Glomerular endothelial cell (primary cell): Measurements from ENCODE around the gene IGF2R. TPM values are rescaled to one million over a fixed set of nuclear protein-coding genes. Genes with fewer than 3 reads are reported as not detected.
"Not testable (repeated sequence)": the region's sequence is repeated elsewhere in the genome, so short reads cannot be mapped to it uniquely, and the experiment has no call there.

Experiments used
- DNase-seq: peaks from one replicate; pipeline ENCODE4 v3.0.0-alpha.2; 2011; ENCODE audit warnings: low read depth, low spot score; ENCODE audit errors: extremely low read depth
- total RNA-seq: library from RNA; depleted of rRNA; stranded (reverse); fragments of >200 nt; gene quantifications from 2 replicates; pipeline ENCODE4 v1.2.3, GENCODE V29; 2015

IGF2R gene
- total RNA-seq, 1 donor from 2014 or later = 191 TPM

DNA sequence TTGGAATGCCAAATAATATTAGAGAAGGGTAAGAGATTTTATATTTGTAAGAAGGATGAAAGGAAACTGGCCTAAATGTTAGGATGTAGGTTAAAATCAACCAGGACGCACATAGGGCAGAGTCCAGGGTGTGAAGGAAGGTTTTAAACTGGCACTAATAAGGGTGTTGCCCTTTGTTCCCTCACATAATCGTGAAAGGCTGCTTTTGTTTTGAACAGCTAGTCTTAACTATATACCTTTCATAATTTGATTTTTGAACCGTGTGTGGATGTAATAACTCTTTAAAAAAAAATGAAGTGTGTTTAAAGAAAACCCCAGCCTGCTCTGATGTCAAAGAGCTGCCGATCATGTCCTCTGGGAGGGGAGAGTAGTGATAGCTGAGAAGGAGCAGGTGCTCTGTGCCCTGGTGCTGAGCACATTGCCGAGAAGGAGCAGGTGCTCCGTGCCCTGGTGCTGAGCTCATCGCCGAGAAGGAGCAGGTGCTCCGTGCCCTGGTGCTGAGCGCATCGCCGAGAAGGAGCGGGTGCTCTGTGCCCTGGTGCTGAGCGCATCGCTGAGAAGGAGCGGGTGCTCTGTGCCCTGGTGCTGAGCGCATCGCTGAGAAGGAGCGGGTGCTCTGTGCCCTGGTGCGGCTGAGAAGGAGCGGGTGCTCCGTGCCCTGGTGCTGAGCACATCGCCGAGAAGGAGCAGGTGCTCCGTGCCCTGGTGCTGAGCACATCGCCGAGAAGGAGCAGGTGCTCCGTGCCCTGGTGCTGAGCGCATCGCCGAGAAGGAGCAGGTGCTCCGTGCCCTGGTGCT lies 121.8 kb downstream of the IGF2R start:
- DNase-seq = not testable (repeated sequence)

DNA sequence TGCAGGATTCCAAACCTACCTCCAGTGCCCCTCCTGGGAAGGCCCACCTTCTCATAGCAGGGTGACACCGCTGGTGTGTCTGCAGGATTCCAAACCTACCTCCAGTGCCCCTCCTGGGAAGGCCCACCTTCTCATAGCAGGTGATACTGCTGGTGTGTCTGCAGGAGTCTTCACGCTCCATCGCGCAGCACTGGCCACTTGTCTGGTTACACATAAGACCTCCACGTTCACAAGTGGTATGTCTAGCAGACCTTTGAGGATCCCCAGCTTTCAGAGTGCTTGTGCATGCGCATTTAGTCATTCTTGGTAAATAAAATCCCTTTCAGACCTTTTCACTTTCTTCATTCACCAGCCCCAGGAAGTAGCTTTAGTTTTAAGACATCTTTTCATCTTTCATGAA lies 123.3 kb downstream of the IGF2R start:
- DNase-seq = not testable (repeated sequence)

DNA sequence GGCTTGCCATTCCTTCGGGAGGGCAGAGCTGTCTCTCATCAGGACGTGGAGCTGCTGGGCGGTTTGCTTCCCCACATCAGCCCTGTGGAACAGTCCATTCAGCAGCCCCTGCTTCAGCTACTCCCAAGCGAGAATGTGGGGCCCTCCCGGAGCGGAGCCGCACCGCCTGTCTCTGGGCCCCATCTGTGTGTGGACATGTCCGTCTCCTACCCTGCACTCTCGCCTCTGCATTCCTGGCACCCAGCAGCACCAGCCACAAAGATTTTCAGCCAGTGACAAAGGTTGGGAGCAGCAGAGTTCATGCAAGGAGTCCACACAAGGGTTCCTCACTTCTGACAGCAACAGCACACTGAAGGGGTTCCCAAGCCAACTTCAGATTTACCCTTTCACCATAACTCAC lies 123.7 kb downstream of the IGF2R start:
- DNase-seq = no peak

DNA sequence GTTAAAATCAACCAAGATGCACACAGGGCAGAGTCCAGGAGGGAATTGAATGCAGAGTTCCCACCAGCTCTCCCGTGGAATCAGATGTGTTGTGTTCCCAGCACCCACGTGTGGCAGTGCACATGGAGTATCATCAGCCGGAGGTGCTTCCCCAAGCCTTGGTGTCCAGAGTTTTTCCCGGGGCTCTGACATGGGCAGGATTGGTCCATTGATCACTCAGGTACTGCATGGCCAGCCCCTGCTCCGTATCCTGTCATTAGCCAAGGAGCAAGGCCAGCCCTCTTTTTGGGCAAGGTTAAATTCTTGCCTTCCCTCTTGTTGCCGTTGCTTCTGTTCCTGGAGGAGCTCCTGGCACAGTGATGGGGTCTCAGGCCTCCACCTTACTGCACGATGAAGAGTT lies 124.2 kb downstream of the IGF2R start:
- no peak for DNase-seq

DNA sequence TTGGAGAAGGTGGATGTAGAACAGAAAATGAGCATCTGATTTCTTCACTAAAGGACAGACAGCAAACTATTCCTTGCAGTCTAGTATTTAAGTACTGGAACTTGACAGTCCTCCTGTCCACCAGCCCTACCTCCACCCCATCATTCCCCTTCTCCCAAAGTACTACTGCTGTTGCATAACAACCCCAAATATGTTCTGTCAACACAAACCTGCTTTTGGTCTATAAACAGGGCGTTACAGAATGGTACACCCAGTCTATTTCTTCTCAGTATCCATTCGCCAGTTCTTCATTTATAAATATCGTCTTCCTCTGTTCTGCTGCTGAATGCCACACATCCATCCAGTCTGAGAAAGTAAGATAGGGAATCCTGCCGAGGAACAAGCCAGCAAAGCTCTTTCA lies 125.1 kb downstream of the IGF2R start:
- no peak for DNase-seq

DNA sequence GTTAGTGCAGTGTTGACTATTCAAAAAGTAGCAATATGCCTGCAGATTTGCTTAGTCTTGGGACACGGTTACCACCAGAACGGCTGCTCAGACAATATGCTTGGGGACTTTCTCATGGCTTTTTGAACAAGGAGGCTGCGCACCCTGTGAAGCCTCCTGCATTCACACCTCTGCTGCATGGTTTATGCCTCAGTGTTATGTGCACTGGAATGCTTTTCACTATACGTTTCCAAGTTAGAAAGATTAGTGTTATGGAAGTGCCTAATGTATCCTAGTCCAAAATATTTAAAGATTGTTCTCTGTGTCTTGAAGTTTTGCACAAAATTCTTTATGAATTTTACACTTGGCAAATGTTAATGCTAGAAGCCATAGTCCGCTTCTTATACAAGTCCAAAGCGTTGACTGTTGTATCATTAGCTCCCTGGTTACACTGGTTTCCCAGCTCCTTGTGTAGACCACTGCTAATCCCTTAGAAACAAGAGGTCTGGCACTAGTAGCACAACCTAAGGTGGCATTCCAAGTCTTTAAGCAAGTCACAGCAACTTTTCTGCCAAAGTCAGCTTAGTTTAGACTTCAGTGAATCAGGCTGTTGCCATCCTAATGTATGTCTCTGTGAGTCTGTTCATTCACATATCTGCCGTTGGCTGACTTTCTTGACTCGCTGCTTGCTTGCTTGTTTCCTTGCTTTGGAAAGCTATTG lies 126.4 kb downstream of the IGF2R start:
- DNase-seq = no peak

DNA sequence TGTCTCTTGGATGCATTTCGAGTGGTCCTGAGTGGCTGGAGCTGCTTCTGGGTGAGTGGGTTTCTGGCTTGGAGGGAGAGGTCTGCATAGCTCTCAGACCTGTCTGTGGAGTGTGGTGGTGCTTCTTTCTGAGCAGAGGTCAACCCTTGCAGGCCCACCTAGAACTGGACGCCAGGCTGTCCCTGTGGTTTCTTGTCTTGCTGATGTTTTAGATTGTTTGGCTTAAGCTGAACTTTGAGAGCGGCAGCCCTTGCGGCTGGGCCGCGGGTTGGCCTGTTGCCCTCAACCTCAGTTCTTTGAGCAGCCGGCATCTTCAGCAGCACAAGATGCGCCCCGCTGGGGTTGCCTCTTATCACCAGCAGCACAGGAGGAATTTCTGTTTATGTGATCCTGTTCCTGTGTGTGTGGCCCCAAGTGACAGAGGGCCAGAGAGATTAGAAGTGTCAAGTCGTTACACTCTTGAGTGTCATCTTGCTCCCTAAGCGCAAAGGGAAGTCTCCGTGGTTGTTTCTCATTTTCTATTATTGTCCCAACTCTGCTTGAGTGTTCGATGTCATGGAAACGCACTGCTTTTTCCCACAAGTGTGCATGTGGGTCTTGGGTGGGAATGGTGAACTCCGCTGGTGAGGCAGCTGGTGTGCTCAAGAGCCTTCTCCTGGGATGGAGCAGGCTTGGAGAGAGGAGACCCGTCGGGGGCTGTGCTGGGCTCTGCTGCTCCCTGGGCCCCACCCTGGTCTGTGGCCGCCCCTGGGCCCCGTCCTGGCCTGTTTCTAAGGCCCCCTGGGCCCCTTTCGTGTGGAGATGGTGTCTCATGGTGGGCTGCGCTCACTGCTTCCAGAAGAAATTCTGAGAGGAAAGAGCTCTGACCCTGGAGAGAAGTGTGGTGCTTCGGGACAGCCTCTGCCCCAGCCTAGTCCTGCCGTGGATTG lies 132.7 kb downstream of the IGF2R start:
- no peak for DNase-seq

DNA sequence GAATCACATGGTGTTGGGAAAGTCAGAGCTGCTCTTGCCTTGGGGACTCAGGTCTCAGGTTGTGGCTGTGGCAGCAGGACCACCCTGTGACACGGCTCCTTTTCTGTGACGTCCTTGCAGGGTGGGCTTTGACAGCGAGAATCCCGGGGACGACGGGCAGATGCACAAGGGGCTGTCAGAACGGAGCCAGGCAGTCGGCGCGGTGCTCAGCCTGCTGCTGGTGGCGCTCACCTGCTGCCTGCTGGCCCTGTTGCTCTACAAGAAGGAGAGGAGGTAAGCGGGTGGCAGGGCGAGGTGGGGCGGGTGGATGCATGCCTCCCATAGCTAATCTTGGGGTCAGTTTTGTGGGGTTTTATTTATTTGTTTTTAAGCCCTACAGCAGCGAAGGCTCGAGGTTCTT lies 133.5 kb downstream of the IGF2R start:
- DNase-seq = no peak

DNA sequence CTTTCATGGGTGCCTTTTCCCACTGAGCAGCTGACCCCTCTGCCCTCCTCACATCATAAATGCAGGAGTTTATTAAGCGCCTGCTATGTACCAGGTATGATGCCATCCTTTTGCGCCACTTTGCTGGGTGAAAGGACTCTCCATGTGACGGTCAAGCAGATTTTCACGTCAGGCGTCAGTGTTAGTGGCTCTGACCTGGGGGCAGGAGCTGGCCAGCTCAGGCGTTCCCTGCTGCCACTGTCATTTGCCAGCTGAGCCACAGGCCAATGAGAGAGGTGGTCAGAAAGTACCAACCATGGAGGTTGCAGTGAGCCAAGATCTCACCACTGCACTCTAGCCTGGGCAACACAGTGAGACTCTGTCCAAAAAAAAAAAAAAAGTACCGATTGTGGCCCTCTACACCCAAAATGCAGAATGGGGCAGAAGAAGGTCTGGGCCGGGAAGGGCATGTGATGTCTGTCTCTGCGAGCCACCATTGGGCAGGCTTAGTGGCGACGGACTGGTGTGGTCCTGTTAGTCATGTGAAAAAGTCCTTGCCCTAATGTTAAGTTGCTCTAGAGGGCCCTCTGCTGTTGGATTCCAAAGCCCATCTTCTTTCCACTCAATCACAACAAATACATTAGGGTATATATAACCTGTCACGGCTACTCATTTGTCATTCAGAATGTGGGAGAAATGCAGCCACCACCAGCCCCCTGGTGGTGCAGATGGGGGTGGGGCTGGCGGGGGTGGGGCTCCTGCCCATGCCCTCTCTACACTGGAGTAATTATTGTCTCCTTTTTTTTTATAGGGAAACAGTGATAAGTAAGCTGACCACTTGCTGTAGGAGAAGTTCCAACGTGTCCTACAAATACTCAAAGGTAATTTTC lies 134.3 kb downstream of the IGF2R start:
- no peak for DNase-seq

DNA sequence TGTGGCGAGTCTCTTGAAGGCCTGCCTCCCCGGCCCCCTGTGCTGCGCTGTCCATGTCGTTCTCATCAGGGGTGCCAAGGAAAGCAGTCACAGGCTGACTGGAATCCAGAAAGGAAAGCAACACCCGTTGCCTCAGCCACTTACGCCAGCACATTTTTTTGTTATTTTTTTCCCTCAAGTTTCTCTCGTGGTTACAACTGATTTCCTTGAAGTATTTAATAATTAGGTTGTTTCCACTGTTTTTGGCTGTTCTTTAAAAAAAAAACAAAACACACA lies 134.9 kb downstream of the IGF2R start:
- no peak for DNase-seq

DNA sequence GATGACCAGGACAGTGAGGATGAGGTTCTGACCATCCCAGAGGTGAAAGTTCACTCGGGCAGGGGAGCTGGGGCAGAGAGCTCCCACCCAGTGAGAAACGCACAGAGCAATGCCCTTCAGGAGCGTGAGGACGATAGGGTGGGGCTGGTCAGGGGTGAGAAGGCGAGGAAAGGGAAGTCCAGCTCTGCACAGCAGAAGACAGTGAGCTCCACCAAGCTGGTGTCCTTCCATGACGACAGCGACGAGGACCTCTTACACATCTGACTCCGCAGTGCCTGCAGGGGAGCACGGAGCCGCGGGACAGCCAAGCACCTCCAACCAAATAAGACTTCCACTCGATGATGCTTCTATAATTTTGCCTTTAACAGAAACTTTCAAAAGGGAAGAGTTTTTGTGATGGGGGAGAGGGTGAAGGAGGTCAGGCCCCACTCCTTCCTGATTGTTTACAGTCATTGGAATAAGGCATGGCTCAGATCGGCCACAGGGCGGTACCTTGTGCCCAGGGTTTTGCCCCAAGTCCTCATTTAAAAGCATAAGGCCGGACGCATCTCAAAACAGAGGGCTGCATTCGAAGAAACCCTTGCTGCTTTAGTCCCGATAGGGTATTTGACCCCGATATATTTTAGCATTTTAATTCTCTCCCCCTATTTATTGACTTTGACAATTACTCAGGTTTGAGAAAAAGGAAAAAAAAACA lies 136.1 kb downstream of the IGF2R start:
- no peak for DNase-seq

DNA sequence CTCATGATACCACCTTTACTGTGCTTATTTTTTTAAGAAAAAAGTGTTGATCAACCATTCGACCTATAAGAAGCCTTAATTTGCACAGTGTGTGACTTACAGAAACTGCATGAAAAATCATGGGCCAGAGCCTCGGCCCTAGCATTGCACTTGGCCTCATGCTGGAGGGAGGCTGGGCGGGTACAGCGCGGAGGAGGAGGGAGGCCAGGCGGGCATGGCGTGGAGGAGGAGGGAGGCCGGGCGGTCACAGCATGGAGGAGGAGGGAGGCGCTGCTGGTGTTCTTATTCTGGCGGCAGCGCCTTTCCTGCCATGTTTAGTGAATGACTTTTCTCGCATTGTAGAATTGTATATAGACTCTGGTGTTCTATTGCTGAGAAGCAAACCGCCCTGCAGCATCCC lies 137.1 kb downstream of the IGF2R start:
- DNase-seq = no peak

DNA sequence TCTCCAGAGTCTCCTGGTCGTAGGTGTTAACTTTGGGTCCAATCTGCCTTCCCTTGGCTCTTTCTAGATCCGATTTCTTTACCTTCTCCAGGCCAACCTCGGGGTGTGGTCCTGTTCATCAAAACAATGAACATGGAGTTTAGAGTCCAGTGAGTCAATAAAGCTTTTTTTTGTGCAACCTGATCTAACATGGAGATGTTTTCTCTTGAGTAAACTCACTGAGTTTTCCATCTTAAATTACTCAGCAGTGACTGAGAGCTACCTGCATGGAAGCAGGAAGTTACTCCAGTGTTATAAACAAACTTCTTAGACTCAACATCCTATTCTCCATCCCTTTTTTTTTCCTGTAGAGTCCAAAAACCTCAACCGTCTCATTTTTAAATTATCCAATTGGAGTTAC lies 137.8 kb downstream of the IGF2R start:
- no peak for DNase-seq

DNA sequence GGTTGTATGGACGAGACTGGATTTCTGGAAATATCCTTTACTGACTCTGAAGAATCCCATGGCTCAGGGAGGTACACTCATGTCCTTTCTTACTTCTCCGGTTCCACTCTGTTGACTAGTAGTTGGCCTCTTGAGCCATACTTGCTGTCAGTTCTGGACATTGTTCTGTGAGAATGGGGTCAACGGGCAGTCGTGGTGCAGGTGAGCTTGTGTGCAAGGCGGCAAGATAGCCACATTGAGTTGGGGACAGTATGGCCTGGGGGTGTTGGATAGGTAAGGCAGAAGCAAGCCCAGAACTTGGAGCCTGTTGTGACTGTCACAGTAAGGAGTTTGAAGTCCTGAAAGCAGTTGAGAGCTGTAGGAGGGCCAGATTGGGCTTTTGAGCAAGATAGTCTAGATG lies 139.2 kb downstream of the IGF2R start:
- no peak for DNase-seq

DNA sequence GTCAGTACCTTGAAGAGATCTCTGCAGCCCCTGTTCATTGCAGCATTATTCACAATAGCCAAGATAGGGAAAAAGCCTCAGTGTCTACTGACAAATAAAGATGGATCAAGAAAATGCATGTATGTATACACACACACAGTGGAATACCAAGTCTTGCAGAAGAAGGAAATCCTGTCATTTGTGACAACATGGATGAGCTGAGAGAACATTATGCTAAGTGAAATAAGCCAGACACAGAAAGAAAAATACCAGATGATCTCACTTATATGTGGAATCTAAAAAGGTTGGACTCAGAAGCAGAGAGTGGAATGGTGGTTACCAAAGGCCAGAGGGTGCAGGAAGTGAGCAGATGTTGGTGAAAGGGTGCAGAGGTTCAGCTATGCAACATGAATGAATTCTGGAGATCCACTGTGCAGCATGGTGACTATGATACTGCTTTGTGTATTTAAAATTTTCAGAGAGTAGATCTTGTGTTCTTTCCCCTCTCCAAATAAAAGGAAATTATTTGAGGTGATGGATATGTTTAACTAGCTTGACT lies 141.8 kb downstream of the IGF2R start:
- DNase-seq = no peak

DNA sequence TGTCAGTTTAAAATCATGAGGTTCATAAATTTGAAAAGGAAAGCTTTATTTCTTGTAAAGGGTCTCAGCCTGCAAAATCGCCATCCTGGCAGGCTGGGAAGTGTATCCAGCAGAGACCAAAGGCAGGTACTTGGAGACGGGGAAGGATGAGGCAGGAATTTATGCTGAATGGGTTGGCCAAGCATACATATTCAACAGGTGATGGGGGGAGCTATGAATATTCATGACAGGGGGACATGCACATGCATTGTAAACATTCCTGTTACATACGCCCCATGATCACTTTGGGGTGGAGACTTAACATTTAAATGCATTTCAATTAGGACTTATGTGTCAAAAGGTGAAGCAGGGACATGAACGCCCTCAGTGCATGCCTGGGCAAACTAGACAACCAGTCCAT lies 142.9 kb downstream of the IGF2R start:
- DNase-seq = no peak

DNA sequence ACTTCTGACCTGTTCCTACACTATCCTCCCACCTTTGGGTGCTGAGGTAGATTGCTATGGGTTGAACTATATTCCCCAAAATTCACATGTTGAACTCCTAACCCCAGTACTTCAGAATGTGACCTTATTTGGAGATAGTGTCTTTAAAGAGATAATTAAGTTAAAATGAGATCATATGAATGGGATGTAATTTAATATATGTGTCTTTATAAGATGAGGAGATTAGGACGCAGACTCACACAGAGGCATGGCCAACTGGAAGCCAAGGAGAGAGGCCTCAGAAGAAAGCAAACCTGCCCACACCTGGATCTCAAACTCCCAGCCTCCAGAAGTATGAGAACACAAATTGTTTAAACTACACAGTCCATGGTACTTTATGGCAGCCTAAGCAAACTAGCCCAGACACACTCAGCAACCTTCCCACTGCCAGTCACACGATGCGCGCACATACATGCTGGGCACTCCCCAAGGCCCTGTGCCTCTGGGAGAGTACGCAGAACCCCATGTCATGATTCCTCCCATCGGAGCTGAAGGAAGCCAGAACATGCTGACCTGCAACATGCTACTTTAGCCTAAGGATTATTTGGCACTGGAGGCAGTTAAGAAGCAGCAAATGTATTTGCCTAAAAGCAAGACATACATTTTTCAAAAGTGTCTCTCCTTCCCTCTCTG lies 143.9 kb downstream of the IGF2R start:
- DNase-seq = no peak

DNA sequence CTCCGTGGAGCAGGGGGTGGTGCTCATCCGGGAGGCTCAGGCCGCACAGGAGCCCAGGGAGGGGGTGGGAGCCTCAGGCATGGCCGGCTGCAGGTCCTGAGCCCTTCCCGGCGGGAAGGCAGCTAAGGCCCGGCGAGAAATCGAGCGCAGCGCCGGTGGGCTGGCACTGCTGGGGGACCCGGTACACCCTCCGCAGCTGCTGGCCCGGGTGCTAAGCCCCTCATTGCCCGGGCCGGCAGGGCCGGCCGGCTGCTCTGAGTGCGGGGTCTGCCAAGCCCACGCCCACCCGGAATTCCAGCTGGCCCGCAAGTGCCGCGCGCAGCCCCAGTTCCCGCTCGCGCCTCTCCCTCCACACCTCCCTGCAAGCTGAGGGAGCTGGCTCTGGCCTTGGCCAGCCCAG lies 145.7 kb downstream of the IGF2R start:
- DNase-seq = not testable (repeated sequence)

DNA sequence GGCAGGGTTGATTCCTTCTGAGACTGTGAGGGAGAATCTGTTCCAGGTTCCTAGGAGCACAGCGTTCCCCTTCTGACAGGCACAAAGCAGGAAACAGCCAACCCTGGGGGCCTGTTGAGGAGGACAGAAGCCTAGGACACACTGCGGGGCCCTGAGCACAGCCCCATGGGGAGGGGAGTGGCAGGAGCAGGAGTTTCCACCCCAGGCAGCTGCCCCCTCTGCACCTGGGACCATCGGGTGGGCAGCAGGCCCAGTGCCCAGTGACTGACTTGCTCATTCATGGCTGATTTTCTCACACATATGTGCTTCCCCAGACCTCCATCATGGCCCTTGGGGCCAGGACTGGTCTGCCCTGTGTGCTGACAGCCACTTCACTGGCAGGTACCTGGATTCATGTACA lies 146.5 kb downstream of the IGF2R start:
- DNase-seq = no peak
